KOPT-K1 (cell line): ENCODE data around the gene POC1B.

ENCODE experiments used
- H3K27ac ChIP-seq: fragments of 200-600 bp; sonication (generic); 2 replicates; pipeline ENCODE4 v1.5.1; 2016; ENCODE audit warnings: antibody characterized with exemption, mild to moderate bottlenecking, low read depth, low read length; ENCODE audit not compliant: poor library complexity, severe bottlenecking
- H3K36me3 ChIP-seq: fragments of 200-600 bp; sonication (generic); 2 replicates; pipeline ENCODE4 v1.5.1; 2017; ENCODE audit warnings: antibody characterized with exemption, mild to moderate bottlenecking, low read length, moderate library complexity; ENCODE audit not compliant: insufficient read depth
- H3K9me3 ChIP-seq: fragments of 200-600 bp; sonication (generic); 2 replicates; pipeline ENCODE4 v1.5.1; 2017; ENCODE audit warnings: antibody characterized with exemption, low read length, mild to moderate bottlenecking; ENCODE audit not compliant: insufficient read depth, poor library complexity, severe bottlenecking

Gene POC1B

GRCh38 chr12:89439941-89440340 lies 85.9 kb downstream of the POC1B start:
- Histone ChIP-seq H3K27ac (no peak overlapping the region), H3K36me3 (no peaks in the 10 kb centered on the region), H3K9me3 (peaks cover 19% of the 10 kb centered on the region)

GRCh38 chr12:89437231-89437630 lies 88.6 kb downstream of the POC1B start:
- no peaks in the 10 kb centered on the region for H3K36me3 ChIP-seq
- H3K27ac ChIP-seq = no peak overlapping the region
- peaks cover 18% of the 10 kb centered on the region for H3K9me3 ChIP-seq

- H3K27ac ChIP-seq = no peak overlapping the region
- no peaks in the 10 kb centered on the region for H3K36me3 ChIP-seq
- H3K9me3 ChIP-seq = peaks cover 12% of the 10 kb centered on the region
Measured at GRCh38 chr12:89436062-89436461, 89.8 kb downstream of the POC1B start.

GRCh38 chr12:89433634-89434033 lies 92.2 kb downstream of the POC1B start:
- Histone ChIP-seq H3K27ac (no peak overlapping the region), H3K9me3 (no peaks in the 10 kb centered on the region), H3K36me3 (no peaks in the 10 kb centered on the region)

GRCh38 chr12:89432396-89432795 lies 93.5 kb downstream of the POC1B start:
- no peaks in the 10 kb centered on the region for H3K36me3 ChIP-seq
- no peaks in the 10 kb centered on the region for H3K9me3 ChIP-seq
- H3K27ac ChIP-seq = no peak overlapping the region

GRCh38 chr12:89429528-89429927 lies 96.3 kb downstream of the POC1B start:
- Histone ChIP-seq H3K36me3 (peaks cover 6% of the 10 kb centered on the region), H3K27ac (no peak overlapping the region), H3K9me3 (no peaks in the 10 kb centered on the region)

GRCh38 chr12:89427508-89428156 lies 98.2 kb downstream of the POC1B start:
- H3K27ac ChIP-seq = peak overlapping the region; percentile 1
- H3K36me3 ChIP-seq = peaks cover 8% of the 10 kb centered on the region
- H3K9me3 ChIP-seq = no peaks in the 10 kb centered on the region

GRCh38 chr12:89424846-89425245 lies 101.0 kb downstream of the POC1B start:
- H3K9me3 ChIP-seq = no peaks in the 10 kb centered on the region
- H3K36me3 ChIP-seq = peaks cover 8% of the 10 kb centered on the region
- H3K27ac ChIP-seq = no peak overlapping the region

- Histone ChIP-seq H3K36me3 (peaks cover 8% of the 10 kb centered on the region), H3K9me3 (no peaks in the 10 kb centered on the region), H3K27ac (no peak overlapping the region)
Measured at GRCh38 chr12:89424389-89424788, 101.5 kb downstream of the POC1B start.

- H3K36me3 ChIP-seq = peaks cover 8% of the 10 kb centered on the region
- no peak overlapping the region for H3K27ac ChIP-seq
- H3K9me3 ChIP-seq = no peaks in the 10 kb centered on the region
Measured at GRCh38 chr12:89421092-89421835, 104.6 kb downstream of the POC1B start.

GRCh38 chr12:89418228-89418910 lies 107.5 kb downstream of the POC1B start:
- no peaks in the 10 kb centered on the region; the same call in 1 of the 2 replicates for H3K36me3 ChIP-seq
- H3K27ac ChIP-seq = no peak overlapping the region

GRCh38 chr12:89417246-89417977 lies 108.4 kb downstream of the POC1B start:
- H3K27ac ChIP-seq = no peak overlapping the region
- no peaks in the 10 kb centered on the region; the same call in 1 of the 2 replicates for H3K36me3 ChIP-seq
- H3K9me3 ChIP-seq = no peaks in the 10 kb centered on the region

More at GRCh38 chr12:89418228-89418910, 107.5 kb downstream of the POC1B start:
- H3K9me3 ChIP-seq = no peaks in the 10 kb centered on the region

- H3K27ac ChIP-seq = no peak overlapping the region
- no peaks in the 10 kb centered on the region; the same call in 1 of the 2 replicates for H3K36me3 ChIP-seq
- H3K9me3 ChIP-seq = no peaks in the 10 kb centered on the region
Measured at GRCh38 chr12:89416049-89416792, 109.6 kb downstream of the POC1B start.

- H3K9me3 ChIP-seq = no peaks in the 10 kb centered on the region
- H3K27ac ChIP-seq = no peak overlapping the region
- no peaks in the 10 kb centered on the region; the same call in 1 of the 2 replicates for H3K36me3 ChIP-seq
Measured at GRCh38 chr12:89414851-89415250, 111.0 kb downstream of the POC1B start.
